Activated T-cell treated with anti-CD3 and anti-CD28 coated beads for 4 hours (primary cell): ENCODE data around the gene ZFP36L2.
"Not testable (repeated sequence)": the region's sequence is repeated elsewhere in the genome, so short reads cannot be mapped to it uniquely, and the experiment has no call there.

Experiments
- DNase-seq: peaks from one replicate; pipeline ENCODE4 v3.0.0-alpha.2; 2020

ZFP36L2 gene

DNA sequence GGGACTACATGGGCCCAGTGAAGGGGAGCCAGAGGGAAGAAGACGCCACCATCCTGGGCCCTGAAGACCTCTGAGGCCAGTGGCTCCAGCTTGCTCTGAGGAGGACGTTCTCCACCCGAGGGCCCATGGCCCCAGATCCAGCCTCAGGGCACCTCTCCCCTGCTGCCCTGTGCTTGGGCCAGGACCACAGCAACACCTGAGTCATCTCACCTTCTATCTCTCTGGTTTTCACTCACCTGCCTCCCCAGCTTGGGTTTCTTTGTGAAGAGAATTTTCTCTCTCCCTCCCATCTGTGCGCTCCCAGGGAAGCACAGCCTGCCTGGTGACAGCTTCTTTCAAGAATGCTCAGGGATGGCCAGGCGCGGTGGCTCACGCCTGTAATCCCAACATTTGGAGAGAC is 19.8 kb downstream of the ZFP36L2 start:
- no peak for DNase-seq

DNA sequence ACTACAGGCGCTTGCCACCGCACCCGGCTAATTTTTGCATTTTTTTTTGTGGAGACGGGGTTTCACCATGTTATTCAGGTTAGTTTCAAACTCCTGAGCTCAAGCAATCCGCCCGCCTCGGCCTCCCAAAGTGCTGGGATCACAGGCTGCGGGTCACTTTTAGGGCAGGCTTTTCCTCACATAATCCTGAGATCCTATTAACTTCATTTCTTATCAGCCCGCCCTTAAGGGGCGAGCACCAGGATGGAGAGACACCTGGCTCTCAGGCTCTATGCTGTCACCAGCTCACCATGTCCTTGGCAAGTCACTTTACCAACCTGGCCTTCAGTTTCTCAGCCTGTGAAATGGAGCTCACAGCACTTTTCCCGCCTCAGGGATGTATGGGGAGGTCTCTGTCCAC is 23.0 kb downstream of the ZFP36L2 start:
- DNase-seq, result no peak

DNA sequence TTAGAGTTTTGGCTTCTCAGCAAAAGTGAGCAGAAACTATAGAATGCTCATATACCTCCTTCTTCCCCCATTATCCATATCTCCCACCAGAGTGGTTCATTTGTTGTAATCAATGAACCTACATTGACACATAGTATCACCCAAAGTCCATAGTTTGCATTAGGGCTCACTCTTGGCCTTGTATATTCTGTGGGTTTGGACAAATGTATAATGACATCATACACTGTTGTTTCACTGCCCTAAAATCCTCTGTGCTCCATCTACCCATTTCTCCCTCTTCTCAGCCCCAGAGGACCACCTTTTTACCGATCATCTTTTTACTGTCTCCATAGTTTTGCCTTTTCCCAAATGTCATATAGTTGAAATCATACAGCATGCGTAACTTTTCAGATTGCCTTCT is 24.1 kb downstream of the ZFP36L2 start:
- DNase-seq, result no peak

DNA sequence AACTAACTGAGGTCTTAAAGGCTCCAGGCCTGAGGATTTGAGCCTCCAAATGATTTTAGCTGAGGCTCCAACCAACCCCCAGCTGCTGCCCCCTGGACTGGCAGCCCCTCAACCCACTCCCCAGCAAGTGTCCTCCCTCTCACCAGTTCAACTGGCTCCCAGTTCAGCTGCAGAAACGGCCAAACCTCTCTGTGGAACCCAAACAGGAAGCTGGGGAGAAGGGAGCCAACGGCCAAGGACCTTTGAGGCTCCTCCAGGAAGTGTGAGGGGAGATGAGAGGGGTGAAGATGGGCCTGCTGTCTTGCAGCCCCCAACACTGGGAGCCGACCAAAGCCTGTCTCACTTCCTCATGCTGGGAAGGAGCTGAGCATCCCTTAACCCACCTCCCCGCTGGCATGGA is 24.9 kb downstream of the ZFP36L2 start:
- DNase-seq, result no peak

DNA sequence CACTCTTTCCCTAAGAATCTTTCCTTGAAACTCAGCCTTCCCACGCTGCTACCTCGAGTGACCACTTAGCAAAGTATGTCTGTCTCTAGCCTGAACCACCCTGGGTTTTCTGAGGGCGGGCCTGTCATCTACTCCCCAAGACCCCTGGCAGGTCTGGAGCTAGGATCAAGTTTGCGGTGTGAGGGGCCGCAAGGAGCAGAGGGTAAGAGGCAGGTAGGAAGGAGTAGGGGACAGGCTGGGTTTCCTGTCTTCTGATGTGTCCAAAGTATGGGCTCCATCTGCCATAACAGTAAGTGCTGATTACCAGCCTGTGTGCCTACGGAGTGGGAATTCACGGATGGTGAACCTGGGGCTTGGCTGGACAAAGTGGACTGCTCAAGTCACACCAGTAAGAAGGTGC is 25.4 kb downstream of the ZFP36L2 start:
- DNase-seq, result no peak

DNA sequence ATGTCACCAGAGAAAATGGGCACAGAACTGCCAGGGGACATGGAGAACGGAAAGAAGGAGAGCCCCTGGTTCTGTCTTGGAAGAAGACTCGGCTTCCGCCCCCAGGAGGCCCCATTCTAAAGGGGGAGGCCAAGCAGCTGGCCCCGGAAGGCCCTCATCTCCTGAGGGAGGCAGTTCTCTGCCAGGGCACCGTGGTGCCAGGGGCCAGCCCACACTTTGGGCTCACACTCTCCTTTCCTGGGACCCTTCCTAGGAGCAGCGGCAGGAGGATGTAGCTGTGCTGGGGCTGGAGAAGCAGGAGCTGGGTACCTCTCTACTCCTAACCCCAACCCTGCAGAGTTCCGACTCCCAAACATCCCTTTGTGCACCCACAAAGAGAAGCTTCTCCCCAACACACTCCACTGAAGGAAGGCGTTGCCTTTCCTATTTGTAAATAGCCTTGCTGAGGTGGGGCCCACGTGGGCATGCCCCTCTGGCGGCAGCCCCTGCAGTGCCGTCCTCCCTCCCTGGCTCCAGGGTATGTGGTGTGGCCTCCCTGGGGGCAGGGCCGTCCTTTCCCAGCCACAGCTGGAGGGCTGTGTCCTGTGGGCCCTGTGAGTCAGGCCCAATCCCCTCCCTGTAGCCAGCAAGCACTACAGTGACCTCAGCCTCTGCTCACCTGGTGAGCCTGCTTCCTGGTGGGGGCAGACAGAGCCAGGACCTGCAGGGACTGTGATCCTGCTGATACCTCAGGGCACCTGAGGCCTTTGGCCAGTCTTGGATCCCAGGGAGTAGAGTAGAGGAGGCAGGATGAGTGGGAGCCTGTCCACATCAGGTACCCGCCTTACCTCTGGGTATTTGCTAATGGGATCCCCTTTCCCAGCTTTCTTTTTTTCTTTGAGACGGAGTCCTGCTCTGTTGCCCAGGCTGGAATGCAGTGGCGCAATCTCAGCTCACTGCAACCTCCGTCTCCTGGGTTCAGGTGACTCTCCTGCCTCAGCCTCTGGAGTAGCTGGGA is 26.6 kb downstream of the ZFP36L2 start:
- DNase-seq, result no peak

DNA sequence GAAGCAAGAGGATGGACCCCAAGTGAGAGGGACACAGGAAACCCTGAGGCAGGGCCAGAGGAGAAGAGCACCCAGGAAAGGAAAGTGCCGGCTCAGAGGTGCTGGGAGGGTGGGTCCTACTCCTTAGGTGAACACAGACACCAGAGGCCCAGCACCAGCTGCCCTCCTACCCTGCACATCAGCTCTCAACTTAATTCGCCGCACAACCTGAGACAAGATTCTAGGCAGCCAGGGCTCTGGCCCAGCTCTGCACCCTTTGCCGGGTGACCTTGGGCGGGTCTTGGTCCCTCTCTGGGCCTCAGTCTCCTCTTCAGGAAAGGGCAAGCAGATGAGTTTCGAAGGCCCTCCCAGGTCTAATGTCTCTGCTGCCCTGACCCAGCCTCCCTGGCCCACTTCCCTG is 28.1 kb downstream of the ZFP36L2 start:
- DNase-seq, result no peak

DNA sequence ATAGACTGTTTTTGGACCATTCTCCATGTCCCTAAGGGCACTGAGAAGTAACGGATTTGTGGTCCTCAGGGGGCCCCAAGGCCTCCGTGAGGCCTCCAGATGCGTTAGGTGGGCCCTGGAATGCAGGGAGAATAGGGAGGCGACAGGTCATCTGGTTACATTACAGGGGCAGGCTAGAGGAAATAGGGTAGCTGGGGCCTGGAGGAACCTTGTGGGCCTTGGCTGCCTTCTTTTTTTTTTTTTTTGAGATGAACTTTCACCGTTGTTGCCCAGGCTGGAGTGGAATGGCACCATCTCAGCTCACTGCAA is 28.9 kb downstream of the ZFP36L2 start:
- no peak for DNase-seq

DNA sequence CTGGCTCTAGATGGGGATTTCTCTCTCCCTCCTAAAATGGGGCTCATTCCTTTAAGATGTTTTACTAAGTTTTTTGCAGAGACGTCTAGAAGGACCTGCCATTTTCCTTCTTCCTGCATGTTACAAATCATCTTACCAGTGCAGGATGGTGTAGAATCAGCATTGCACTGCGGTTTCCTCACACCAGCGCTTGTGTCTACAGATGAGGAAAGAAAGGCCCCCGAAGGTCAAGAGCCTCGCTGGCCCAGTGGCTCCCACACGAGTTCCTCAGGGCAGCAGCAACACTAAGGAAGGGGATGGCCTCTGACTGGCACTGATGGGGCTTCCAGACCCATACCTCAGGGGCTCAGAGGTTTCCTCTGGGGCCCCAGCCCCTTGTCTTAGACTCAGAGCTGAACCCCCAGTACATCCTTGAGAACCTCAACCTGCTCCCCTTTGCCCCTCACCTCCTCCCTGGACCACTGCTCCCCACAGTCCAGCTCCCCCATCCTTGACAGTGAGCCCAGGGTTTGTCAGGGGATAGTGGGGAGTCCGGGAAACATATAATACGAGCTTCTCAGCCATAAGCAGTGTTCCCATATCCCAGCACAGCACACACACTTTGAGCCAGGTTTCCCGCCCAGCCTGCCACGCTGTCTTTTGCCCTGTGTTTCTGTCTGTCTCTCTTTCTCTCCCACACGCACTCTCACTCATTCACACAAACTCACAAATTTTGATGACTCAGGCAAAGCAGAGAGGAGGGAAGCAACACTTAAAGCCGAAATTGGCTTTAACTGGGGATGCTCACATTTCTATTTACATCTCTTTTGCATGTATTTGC is 29.4 kb downstream of the ZFP36L2 start:
- no peak for DNase-seq

DNA sequence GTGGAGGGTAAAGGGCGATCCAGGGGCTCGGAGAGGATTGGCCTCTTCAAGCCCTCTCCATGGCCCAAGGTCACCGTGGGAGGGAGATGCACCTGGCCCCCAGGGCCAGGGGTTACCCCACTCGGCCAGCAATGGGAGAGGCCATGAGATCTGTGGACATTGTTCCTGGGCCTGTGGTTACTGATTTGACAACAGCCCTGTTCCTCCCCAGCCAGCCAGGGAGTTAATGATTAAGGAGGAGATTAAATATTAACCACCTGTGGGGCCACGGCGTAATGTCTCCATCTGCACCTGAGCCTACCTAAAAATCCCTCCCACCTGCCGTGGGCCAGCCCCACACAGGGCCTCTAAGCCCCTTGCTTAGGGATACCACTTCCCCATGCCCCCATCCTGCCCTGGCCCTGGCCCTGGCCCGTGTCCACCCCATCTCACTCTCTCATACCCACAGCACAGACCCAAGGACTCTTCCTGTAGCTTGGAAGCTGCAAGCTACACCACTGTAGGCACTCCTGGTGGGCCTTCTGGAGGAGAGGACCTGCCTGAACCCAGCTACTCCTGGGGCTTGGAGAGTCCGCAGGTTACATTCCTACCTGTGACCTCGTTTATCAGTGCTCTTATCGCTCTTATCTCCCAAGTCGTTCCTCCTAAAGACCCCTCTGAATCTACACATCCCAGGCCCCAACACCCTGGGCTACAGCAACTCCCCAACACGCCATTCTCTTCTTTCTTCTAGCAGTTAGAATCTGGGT is 32.1 kb downstream of the ZFP36L2 start:
- DNase-seq, result no peak

DNA sequence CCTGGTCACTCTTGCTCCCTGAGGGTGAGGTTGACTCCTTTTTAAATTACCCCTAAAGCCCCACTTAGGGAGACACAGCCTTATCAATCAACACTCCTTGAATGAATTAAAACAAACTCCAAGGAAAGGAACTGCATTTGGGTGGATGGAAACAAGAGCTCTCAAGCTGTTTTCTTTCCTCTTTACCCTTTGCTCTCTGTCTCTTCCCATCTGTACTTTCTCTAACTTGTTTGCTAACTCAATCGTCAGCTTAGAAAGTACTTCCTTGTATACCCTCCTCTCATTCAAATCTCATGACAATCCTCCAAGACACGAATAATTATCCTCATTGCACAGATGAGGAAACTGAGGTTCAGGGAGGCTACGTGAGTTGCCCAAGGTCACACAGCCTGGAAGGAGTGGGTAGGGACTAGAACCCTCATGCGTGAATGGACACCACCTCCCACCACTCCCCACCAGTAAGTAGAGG is 32.7 kb downstream of the ZFP36L2 start:
- no peak for DNase-seq

DNA sequence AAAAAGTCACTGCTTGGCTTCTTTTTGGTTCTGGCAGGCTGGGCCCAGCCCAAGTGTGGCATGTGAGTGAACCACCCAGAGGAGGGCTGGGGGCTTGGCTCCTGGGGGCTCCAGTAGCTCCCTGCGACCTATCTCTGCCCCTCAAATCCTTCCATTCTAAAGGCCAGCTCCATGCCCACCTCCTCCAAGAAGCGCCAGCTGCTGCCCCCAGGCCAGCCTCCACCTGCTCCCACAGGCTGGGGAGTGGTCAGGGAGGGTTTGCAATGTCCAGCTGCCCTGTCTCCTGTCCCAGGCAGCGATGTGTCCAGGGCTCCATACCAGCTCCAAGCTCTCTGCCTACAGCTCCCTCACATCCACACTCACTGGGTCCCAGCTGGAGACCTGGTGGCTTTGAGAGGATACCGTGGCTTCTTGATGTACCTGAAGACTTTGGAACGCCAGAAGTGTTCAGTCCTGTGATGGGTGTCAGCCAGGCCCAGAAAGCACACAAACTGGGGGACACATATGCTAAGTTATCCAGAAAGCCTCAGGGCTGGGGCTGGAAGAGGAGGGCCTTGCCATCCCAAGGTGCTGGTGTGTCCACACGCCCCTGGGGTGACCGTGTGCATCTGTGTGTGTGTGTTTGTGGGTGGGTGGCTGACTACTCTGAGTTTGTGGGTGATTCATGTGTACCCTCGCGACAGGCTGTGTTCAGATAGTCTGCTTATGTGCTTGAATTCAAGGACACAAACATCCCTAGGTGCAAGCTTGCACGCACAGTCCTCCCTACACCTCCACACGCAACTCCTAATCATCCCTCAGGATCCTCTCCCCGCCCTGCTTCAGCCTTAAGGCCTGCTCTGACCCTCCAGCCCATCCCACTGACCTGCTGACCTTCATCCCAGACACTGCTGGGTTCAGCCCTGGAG is 33.4 kb downstream of the ZFP36L2 start:
- no peak for DNase-seq

DNA sequence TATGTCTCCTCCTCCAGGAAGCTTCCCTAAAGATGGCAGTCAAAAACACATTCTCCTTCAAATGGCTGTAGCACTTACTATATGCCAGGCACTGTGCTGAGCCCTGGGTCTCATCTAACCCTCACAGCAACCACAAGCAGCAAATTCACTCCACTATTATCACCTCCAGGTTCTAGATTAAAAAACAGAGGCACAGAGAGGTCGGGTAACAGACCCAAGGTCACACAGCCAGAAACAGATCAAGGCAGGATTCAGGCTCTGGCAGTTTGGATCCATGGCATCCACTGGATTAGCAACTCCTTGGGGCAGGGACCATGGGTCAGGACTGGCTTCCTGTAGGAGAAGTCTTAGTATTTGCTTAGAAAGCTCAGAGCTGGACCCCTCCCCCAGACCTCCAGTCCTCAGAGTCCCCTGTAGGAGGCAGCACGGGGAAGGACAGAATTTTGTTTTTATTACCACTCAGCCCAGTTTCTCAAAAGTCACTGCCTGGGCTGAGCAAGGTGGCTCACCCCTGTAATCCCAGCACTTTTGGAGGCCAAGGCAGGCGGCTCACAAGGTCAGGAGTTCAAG is 34.4 kb downstream of the ZFP36L2 start:
- DNase-seq, result no peak

DNA sequence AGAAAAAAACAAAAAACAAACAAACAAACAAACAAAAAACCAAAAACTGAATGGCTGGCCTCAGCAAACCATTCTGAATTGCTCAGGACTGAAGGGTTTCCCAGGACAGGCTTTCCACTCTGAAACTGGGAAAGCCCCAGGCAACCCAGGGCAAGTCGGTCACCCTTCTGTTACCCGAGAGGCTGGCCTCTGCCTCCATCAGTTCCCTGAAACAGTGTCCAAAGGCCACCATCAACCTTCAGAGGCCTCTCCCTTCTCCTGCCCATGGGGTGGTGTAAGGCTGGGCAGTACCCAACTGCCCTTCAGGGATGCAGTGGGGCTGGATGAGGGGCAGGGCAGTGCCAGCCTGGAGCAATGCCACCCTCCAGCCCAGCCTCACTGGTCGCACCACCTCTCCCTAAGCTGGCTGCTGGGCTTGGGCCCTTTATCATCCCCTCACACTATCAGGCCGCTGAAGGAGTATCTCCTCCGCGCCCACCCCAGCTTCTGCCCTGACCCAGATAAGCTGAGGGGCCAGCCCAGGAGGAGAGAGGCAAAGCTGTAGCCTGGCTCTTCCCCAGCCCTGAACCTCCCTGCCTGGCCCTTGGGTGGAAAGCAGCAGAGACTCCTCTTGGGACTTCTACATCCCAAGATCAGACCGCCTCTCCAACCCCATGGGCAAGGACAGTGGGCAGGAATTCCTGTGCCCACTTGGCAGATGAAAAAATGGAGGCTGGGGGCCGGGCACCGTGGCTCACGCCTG is 35.9 kb downstream of the ZFP36L2 start:
- no peak for DNase-seq

DNA sequence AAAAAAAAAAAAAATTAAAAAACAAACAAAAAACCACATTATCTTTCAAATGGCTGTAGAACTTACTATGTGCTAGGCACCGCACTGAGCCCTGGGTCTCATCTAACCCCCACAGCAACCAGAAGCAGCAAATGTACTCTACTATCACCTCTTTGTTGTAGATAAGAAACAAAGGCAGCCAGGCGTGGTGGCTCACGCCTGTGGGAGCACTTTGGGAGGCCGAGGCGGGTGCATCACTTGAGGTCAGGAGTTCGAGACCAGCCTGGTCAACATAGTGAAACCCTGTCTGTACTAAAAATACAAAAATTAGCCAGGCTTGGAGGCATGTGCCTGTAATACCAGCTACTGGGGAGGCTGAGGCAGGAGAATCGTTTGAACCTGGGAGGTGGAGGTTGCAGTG is 36.5 kb downstream of the ZFP36L2 start:
- not testable (repeated sequence) for DNase-seq

DNA sequence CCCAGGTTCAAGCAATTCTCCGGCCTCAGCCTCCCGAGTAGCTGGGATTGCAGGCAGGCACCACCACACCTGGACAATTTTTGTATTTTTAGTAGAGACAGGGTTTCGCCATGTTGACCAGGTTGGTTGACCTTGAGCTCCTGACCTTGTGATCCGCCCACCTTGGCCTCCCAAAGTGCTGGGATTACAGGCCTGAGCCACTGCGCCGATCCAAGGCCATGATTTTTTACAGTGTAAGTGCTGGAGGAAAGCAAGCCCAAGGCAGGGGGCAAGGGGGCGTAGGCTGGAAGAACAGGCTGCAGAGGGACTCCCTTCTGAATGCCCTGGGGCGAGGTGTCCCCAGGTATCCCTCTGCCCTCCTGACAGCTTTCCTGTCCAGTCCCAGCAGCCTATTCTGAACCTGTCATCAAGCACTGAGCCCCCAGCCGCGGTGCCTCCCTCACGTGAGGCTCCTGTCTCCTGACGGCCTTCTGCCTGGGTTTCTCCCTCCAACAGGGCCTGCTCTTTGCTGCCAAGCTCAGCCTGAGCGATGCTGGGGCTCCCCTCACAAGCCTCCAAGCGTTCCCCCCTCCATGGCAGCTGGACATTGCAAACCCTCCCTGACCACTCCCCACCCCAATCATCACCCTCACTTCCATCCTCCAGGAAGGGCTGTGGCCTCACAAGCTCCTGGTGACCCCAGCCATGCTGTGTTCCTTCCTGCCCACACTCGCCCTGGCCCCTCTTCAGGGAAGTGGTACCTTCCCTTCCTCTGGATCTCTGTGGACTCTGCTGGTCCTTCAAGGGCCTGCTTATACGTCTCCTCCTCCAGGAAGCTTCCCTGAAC is 37.6 kb downstream of the ZFP36L2 start:
- DNase-seq, result no peak

DNA sequence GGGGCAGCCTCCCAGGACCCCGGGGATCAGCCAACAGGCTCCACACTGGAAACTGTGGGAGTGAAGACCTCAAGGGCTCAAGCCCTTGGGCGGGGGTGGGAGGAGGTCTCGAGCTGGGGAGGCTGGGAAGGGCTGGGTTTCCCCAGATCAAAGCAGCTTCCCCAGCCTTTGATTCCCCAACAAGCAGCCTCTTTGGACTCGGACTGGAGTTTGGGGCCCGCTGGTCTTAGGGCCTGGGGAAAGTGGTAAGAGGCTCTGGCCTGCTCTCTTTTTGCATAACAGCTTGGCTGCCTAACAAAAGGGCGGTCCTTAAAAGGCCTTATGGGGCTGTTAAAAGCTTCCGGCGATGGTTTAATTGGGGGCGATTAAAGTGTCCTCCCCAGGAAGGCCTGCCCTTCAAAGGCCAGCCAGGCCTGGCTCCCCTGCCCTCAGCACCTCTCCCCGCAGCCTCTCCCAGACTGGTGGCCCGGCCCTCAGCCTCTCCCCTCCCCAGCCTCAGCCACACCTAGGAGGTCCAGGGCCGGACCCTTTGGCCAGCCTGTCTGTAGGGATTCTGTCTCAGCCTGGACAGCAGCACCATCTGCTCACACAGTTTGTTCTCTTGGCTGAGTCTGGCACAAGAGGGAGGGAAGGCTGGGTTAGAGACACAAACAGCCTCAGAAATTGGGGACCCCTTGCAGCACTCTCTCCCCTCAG is 39.6 kb downstream of the ZFP36L2 start:
- DNase-seq, result no peak

DNA sequence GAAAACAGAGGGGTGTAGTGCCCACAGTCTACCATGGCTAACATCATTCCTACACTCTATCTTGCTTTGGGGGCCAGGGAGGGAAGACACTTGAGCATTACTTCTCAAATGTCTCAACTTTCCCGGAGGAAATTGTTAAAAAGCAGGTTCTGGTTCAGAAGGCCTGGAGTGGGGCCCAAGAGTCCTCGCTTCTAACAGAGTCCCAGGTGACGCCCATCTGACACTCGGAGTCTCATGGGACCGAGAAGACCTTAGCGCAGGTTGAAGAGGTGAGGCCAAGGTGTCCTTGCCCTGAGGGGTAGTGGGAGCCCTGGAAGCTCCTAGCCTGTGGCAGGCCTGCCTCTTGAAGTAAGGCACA is 40.1 kb downstream of the ZFP36L2 start:
- DNase-seq, result no peak

DNA sequence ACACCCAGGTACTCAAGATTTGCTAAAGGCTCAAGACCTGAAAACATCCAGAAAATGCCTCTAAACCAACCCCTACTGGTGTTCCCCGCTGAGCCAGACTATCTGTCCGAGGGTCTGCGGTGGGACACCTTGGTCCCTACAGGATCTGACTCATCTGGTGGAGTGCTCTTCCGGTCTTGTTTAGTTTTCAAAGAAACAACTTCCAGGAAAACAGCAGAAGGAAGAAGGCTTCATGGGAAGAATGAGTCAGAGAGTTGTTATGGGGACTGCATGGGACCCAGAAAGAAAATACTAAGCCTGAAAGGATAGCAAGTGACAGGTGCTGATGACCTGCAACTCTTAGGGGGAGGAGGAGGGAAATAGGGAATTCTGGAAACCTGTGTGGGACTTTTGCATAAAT is 41.3 kb downstream of the ZFP36L2 start:
- no peak for DNase-seq
